ENCODE results near the gene COLQ.
"Not testable (repeated sequence)": the region's sequence is repeated elsewhere in the genome, so short reads cannot be mapped to it uniquely, and the experiment has no call there.

Gene COLQ

DNA sequence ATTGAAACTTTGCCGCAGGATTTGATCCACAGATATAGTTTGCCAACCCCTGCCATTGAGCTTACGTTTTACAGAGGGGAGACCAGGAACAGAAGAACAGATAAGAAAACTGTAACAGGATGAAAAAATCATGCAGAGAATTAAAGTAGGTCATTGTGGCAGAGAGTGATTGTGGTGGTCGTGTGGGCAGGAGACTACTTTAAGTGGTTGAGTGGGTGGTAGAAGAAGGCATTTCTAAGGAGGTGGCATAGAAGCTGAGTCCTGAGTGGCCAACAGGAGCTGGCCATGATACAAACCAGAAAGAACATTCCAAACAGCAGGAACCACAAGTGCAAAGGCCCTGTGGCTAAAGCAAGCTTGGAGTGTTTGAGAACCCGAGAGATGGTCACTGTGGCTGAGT lies 34.5 kb downstream of the COLQ start:
- no peak for DNase-seq

DNA sequence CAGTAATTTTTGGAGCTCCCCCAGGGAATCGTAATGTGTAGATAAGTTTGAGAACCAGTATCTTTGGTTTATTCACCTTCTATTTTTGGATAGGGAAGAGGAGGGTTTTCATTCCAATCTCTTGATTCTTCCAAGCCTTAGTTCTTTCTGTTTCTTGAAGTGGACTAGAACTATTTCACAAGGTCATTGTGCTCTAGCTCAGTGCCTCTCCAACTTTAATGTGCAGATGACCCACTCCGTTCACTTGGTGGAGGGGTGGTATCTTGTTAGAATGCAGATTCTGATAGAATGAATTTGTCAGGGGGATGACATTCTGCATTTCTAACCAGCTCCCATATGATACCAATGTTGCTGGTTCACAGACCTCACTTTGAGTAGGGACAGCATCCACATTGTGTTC lies 35.5 kb downstream of the COLQ start:
- DNase-seq: no peak

GRCh38 chr3:15484551-15484950 lies 37.0 kb downstream of the COLQ start:
- DNase-seq: not testable (repeated sequence)

DNA sequence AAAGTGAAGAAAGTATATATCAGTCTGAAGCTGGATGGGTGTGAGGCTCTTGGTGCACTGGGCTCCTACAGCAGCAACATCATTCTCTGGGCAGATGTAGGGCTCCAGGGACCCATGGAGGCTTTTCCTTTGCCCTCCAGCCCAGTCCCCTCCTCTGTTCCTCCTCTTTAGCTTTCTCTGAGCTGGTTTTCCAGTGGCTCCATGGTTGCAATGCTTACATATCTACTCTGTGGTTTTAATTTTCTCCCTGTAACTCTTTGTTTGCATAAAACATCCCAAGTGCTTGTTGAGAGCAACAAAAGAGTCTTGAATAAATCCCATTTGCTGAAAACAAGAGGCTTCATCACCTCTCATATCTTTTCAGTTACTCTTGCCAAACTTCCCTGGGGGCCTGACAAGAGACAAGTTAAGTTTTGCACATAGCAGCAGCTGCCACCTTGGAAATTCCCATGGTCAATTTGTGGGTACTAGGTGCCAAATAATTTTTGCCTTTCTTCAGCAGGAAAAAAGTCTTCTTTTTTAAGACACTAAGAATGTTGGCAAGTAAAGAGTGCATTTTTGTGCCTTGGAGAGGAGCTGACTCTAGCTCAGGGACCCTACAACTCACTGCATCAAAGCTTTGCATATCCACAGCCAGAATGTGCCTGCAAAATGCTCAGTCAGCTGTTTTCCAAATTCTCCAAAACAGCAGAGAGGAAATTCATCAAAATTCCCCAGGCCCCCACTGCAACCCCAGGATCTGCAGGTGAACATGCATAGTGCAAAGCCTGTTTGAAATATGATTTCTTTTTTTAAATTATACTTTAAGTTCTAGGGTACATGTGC lies 41.9 kb downstream of the COLQ start:
- no peak for DNase-seq

DNA sequence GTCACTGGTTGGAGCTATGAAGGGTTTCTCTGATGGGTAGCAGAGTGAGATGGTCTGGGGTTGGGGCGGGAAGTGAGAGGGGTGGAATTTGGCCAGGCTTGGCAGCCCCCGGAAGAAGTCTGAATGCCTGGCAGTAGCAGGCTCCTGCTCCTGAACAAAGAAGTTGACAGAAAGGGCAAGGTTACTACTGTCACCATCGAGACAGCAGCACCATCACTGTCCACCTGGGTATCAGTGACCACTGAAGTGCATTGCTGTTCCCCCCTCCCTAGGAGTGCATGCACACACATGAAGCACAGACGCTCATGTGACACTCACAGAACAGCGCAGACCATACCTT lies 42.9 kb downstream of the COLQ start:
- no peak for DNase-seq

GRCh38 chr3:15477951-15478639 lies 43.4 kb downstream of the COLQ start:
- no peak for DNase-seq

GRCh38 chr3:15476378-15476777 lies 45.1 kb downstream of the COLQ start:
- no peak for DNase-seq

DNA sequence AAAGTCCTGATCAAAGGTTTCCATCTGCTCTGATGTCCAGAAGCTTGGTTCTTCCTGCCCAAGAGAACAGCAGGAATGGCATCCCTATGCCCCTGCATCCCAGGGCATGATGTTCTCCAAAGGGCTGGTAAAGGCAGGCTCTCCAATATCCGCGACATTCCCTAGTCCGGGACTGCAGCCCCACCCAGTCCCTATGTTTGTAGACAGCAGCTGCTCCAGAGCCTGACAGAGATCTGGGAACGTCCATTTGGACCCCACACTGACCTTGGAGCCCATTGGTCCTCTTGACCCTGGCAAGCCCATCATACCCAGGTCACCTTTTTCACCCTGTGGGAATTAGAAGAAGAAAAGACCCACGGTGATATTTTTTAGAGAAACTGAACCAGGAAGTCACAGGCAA lies 46.3 kb downstream of the COLQ start:
- DNase-seq: no peak

- DNase-seq: no peak
Measured at GRCh38 chr3:15471861-15472260, 49.6 kb downstream of the COLQ start.

DNA sequence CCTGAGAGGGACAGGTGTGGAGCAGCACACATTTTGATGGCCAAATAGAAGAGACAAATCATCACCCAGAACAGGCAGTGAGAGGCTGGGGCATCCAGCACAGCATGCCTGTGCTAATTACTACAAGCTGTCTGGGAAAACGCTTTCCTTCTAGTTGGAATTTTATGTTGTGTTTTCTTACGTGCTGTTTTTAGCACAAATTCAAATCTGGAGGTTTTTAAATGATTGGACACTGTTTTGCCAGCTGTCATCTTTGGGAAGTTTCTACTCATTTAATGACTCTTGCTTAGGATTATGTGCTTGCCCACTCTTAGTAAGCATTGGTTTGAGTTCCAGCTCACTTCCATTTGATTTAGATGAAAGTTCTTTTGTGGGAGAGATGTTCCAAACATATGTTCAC lies 50.7 kb downstream of the COLQ start:
- DNase-seq: no peak

GRCh38 chr3:15470261-15470660 lies 51.2 kb downstream of the COLQ start:
- DNase-seq: no peak

- no peak for DNase-seq
Measured at GRCh38 chr3:15467227-15468181, 54.0 kb downstream of the COLQ start.

DNA sequence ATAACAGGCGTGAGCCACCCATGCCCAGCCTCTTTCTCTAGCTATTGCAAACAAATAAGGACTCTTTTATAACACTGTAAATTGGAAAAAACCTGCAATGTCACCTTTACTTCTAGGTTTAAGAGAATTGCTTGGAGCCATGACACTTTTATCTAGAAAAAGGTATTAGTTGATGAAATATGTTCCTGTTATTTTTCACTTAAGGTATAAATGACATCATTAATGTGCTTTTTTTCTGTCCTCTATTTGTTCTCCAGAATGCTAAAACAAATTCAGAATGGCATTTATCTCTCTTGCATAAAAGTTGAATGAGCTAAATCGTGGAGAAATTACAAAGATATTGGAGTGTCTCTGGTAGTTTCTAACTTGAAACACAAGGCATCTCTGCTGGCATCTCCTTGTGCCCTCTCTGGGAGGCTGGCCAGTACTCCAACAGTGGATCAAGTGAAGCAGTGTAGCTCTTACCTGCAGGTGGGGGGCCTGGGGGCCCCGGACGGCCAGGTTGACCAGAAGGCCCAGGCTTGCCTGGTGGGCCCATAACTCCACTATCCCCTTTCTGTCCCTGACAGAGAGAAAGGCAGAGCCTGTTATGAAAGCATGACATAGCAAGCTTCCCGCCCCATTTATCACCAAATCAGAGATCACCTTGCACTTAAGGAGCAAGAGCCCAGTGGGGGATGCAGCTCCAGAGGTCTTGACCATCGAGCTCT lies 55.5 kb downstream of the COLQ start:
- no peak for DNase-seq

GRCh38 chr3:15462451-15462850 lies 59.1 kb downstream of the COLQ start:
- DNase-seq: no peak

DNA sequence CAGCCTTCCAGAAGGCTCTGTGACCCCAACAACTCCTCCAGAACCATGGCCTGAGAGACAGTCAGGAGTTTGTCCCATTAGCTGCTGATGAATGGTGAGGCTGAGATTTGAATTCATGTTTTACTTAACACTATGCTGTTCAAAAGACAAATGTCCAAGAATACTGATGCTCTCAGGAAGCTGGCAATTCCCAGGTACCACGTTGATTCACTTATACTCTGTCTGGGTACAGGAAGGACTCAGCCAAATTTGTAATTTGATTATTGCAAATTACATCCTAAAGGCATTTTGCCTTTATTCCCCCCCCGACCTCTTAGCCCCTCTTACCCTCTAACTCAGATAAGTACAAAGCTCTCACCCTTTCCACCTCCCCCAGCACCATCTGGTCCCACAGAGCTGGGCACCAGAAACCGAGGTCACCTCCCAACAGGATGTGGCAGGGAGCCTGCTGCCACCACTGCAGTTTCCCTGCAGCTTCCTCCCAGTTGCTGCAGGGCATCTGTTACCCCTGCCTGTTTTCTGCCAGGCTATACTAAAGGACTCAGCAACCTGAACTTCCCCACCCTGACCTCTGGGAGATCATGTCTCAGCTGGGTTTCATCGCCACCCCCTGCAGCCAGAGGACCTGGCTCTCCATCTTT lies 60.5 kb downstream of the COLQ start:
- no peak for DNase-seq

- no peak for DNase-seq
Measured at GRCh38 chr3:15458212-15458780, 63.2 kb downstream of the COLQ start.

GRCh38 chr3:15456915-15457314 lies 64.6 kb downstream of the COLQ start:
- not testable (repeated sequence) for DNase-seq

DNA sequence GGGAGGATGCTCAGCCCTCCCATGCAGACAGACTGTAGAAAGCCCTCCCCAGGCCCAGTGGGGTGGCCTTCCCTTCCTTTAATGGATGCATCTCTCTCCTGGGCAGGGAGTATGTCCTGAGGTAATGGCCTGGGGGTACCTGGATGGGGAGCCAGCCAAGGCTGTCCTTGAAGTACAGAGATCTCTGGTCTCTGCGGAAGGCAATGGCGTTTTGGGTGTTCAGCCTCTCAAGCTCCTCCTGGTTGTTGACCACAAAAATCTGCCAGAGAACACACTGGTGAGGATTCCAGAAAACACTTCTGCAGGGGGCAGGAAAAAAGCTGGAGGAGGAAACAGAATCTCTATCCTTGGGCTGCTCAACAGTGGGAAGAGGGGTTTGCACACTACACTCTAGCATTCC lies 65.2 kb downstream of the COLQ start:
- no peak for DNase-seq

GRCh38 chr3:15455756-15456155 lies 65.8 kb downstream of the COLQ start:
- no peak for DNase-seq

DNA sequence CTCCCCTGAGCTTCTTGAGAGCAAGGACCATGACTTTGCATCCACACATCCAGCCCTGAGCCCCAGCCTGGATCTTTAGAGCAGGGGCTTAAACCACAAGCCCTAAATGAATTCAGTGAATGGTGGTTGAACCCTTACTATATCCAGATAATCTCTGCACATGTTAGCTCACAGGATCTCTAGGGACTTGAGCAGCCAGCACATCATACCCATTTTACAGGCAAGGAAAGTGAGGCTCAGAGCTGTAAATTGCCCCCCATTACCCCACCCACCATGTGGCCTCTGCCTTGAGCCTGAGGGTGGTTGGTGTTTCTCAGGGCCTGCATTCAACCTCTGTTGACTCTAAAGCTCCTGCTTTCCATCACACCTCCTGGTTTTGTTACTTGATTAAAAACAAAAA lies 66.5 kb downstream of the COLQ start:
- no peak for DNase-seq

GRCh38 chr3:15453991-15454625 lies 67.4 kb downstream of the COLQ start:
- no peak for DNase-seq

Measured in EL (cell line).